Testis (tissue), 3 donors: ENCODE data around the gene SCYGR5. TPM values are rescaled to one million over a fixed set of nuclear protein-coding genes. Genes with fewer than 3 reads are reported as not detected.
"Not testable (repeated sequence)": the region's sequence is repeated elsewhere in the genome, so short reads cannot be mapped to it uniquely, and the experiment has no call there.

Experiments
- DNase-seq: peaks from one replicate; pipeline ENCODE4 v3.0.0-alpha.2; 2019
- H3K27ac ChIP-seq, 2 donors: fragments of 200-600 bp; sonication (generic); one replicate each; pipeline ENCODE4 v1.5.1; 2019
- H3K27me3 ChIP-seq: fragments of 200-600 bp; sonication (generic); one replicate; pipeline ENCODE4 v1.5.1; 2019
- H3K36me3 ChIP-seq: fragments of 200-600 bp; sonication (generic); one replicate; pipeline ENCODE4 v1.5.1; 2017; ENCODE audit warnings: low read depth; ENCODE audit errors: missing control alignments
- H3K4me1 ChIP-seq: fragments of 200-600 bp; sonication (generic); one replicate; pipeline ENCODE4 v1.5.1; 2019
- H3K4me3 ChIP-seq, 2 donors: fragments of 200-600 bp; sonication (generic); one replicate each; pipeline ENCODE4 v1.5.1; 2017 to 2019
- H3K9me3 ChIP-seq: fragments of 200-600 bp; sonication (generic); one replicate; pipeline ENCODE4 v1.5.1; 2017
- CTCF ChIP-seq, 3 experiments: fragments of 450-650 bp in 2 of 3; fragments of 200-600 bp in 1 of 3; sonication (generic) in 1 of 3; IDR thresholded peaks; one replicate each; pipeline ENCODE4 v1.5.1; 2016 to 2019; ENCODE audit warnings: antibody characterized with exemption in 3 of 3, mild to moderate bottlenecking in 2 of 3, moderate library complexity in 1 of 3
- POLR2A ChIP-seq: fragments of 450-650 bp; IDR thresholded peaks from one replicate; pipeline ENCODE4 v1.6.1; 2017; ENCODE audit warnings: antibody characterized with exemption, mild to moderate bottlenecking, moderate library complexity
- WGBS, 2 donors: methylation state at CpG; one replicate each; pipeline ENCODE4 v1.1.5; 2018; 5-methylcytosine and 5-hydroxymethylcytosine counted together
- intact Hi-C: fragments of 100-400 bp; cut with DNase I; formaldehyde crosslinking; loops from one replicate; pipeline ENCODE4 v1.15.1; 2023; ENCODE audit warnings: low total_unique reads
- polyA plus RNA-seq: library from polyadenylated mRNA; stranded (reverse); fragments of 350-450 nt; fragmentation: Illumina TruSeq; extraction: RNeasy Lipid Tissue Mini Kit (QIAGEN cat#74804); gene quantifications from one replicate; pipeline ENCODE4 v1.2.3, GENCODE V29; 2014; ENCODE audit warnings: low read depth, low replicate concordance; ENCODE audit not compliant: insufficient read depth
- total RNA-seq, 2 donors: library from RNA; depleted of rRNA; stranded (reverse); fragments of >200 nt; gene quantifications; one replicate each; pipeline ENCODE4 v1.2.3, GENCODE V29; 2016

SCYGR5 gene
- total and polyA plus RNA-seq, 3 donors from 2014 or later, result not detected

GRCh38 chr2:227665189-227665940, 1.2 kb upstream of the SCYGR5 start:
- H3K9me3 ChIP-seq, result no peaks in the 10 kb centered on the region
- no peaks in the 10 kb centered on the region for H3K4me1 ChIP-seq
- TF ChIP-seq CTCF (IDR thresholded peaks at IDR 0.05) (no peak), POLR2A (no peak)
- no peaks in the 10 kb centered on the region for H3K36me3 ChIP-seq
- H3K27ac ChIP-seq, result no peak overlapping the region
- H3K27me3 ChIP-seq, result no peaks in the 10 kb centered on the region
- no peak overlapping the region for H3K4me3 ChIP-seq
- intact Hi-C loops, result no loop called here
- no peak for DNase-seq
- WGBS, 2 donors, result 90 to 91% methylated on average over 6 of the region's 6 CpGs

- DNase-seq, result no peak
- Histone ChIP-seq H3K27ac (no peak overlapping the region), H3K9me3 (no peaks in the 10 kb centered on the region), H3K27me3 (no peaks in the 10 kb centered on the region), H3K36me3 (no peaks in the 10 kb centered on the region), H3K4me3 (no peak overlapping the region), H3K4me1 (no peaks in the 10 kb centered on the region)
- intact Hi-C loops, result no loop called here
- WGBS, 2 donors, result 65 to 72% methylated on average over 3 of the region's 3 CpGs
- no peak for TF ChIP-seq POLR2A
- no peak for TF ChIP-seq CTCF (IDR thresholded peaks at IDR 0.05)
Measured at GRCh38 chr2:227671170-227671905, 4.7 kb downstream of the SCYGR5 start.

DNA sequence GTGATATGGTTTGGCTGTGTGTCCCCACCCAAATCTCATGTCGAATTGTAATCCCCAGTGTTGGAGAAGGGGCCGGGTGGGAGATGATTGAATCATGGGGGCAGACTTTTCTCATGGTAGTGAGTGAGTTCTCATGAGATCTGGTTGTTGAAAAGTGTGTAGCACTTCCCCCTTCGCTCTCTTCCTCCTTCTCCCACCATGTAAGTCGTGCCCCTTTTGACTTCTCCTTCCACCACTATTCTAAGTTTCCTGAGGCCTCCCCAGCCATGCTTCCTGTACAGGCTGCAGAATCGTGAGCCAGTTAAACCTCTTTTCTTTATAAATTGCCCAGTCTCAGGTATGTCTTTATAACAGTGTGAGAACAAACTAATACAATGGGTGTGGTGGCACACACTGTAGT, 7.0 kb downstream of the SCYGR5 start:
- WGBS, 2 donors, result 85 to 87% methylated on average over 5 of the region's 5 CpGs
- intact Hi-C loops, result not testable (repeated sequence)

DNA sequence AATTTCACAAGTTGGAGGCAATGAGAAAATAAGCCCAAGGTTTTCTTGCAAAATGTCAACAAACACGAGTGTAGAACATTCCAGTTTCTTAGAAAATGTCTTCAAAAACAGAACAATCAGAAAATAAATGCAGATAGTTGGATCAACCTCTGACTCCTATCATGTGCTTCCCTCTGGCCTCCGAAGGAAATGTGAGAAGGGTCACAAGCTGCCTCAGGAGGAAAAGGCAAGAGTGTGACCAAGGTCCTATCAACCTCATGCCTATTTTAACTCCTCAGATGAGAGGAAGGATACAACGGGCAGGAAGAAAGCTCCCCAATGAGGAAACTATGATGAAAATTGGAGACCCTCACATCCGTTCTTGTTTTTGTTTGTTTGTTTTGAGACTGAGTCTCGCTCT, 7.9 kb downstream of the SCYGR5 start:
- Histone ChIP-seq H3K4me3 (no peak overlapping the region), H3K36me3 (no peaks in the 10 kb centered on the region), H3K27me3 (no peaks in the 10 kb centered on the region), H3K27ac (no peak overlapping the region), H3K9me3 (no peaks in the 10 kb centered on the region), H3K4me1 (no peaks in the 10 kb centered on the region)
- no peak for DNase-seq
- TF ChIP-seq POLR2A, result no peak
- TF ChIP-seq CTCF (IDR thresholded peaks at IDR 0.05), result no peak
- WGBS, 2 donors, result 64 to 80% methylated on average over 5 of the region's 5 CpGs
- intact Hi-C loops, result no loop called here

More for the DNA sequence above, 7.0 kb downstream of the SCYGR5 start:
- not testable (repeated sequence) for H3K27ac ChIP-seq, H3K4me3 ChIP-seq, H3K27me3 ChIP-seq, H3K36me3 ChIP-seq, DNase-seq, H3K9me3 ChIP-seq, H3K4me1 ChIP-seq

DNA sequence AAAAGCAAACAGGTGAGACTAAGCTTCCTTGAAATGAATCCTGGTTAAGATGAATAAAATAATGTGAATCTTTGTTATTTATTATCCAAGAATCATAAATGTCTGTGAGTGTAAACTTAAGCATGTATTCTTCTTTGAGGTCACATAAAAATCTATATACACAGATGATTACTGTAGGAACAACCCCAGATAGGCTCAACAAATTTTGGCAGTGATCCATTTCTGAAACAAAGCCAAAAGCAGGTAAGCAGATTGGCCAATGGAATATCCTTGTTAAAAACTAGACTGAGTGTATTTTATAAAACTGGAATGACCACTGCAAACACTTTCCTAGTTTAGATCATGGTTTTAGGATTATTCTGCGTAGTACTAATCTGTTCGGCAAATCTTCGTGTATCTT, 11.3 kb downstream of the SCYGR5 start:
- WGBS, 2 donors, result 91 to 97% methylated on average over 3 of the region's 3 CpGs
- no peaks in the 10 kb centered on the region for H3K27me3 ChIP-seq
- H3K9me3 ChIP-seq, result no peaks in the 10 kb centered on the region
- no peak overlapping the region for H3K4me3 ChIP-seq
- H3K27ac ChIP-seq, result no peak overlapping the region
- no peaks in the 10 kb centered on the region for H3K4me1 ChIP-seq
- DNase-seq, result no peak
- no peak for TF ChIP-seq POLR2A
- no peak for TF ChIP-seq CTCF (IDR thresholded peaks at IDR 0.05)
- intact Hi-C loops, result no loop called here
- H3K36me3 ChIP-seq, result no peaks in the 10 kb centered on the region
